Neural cell (in vitro differentiated cells): ENCODE results near the gene SH3TC1. TPM values are rescaled to one million over a fixed set of nuclear protein-coding genes. Genes with fewer than 3 reads are reported as not detected.

Experiments used
- H2AFZ ChIP-seq: fragments of 200-600, 300-800 bp; sonication (generic), shearing (Covaris generic); 2 replicates; pipeline ENCODE4 v1.6.0; 2014; ENCODE audit warnings: low read depth, mild to moderate bottlenecking, antibody characterized with exemption, low read length, moderate library complexity
- H3F3A ChIP-seq: fragments of 200-600 bp; shearing (Covaris generic); 2 replicates; pipeline ENCODE4 v1.6.1; 2016; ENCODE audit warnings: mild to moderate bottlenecking, moderate library complexity, mixed read lengths, antibody characterized with exemption, low read length; ENCODE audit not compliant: insufficient read depth, poor library complexity, severe bottlenecking
- H3K27ac ChIP-seq: fragments of 200-600, 300-800 bp; sonication (generic), shearing (Covaris generic); 2 replicates; pipeline ENCODE4 v1.5.1; 2014; ENCODE audit warnings: mild to moderate bottlenecking, low read length, moderate library complexity
- H3K27me3 ChIP-seq: fragments of 300-800, 200-600 bp; sonication (generic), shearing (Covaris generic); 2 replicates; pipeline ENCODE4 v1.6.0; 2014; ENCODE audit warnings: mild to moderate bottlenecking, low read depth, low read length, moderate library complexity; ENCODE audit not compliant: insufficient read depth
- H3K36me3 ChIP-seq: fragments of 300-800, 200-600 bp; sonication (generic), shearing (Covaris generic); 2 replicates; pipeline ENCODE4 v1.5.1; 2014; ENCODE audit warnings: mild to moderate bottlenecking, antibody characterized with exemption, low read length, moderate library complexity; ENCODE audit not compliant: insufficient read depth
- H3K4me2 ChIP-seq: fragments of 300-800, 200-600 bp; sonication (generic), shearing (Covaris generic); 2 replicates; pipeline ENCODE4 v1.6.0; 2014; ENCODE audit warnings: mild to moderate bottlenecking, low read length
- H3K4me3 ChIP-seq: fragments of 300-800, 200-600 bp; sonication (generic), shearing (Covaris generic); 2 replicates; pipeline ENCODE4 v1.5.1; 2014; ENCODE audit warnings: mild to moderate bottlenecking, low read length, moderate library complexity
- H3K79me2 ChIP-seq: fragments of 200-600 bp; shearing (Covaris generic); replicated peaks from 2 replicates; pipeline ENCODE4 v1.6.0; 2014; ENCODE audit warnings: mild to moderate bottlenecking, low read length, moderate library complexity; ENCODE audit not compliant: insufficient read depth
- H3K9ac ChIP-seq: fragments of 300-800, 200-600 bp; sonication (generic), shearing (Covaris generic); 2 replicates; pipeline ENCODE4 v1.6.1; 2016; ENCODE audit warnings: mild to moderate bottlenecking, low read length, mixed read lengths
- H3K9me2 ChIP-seq: fragments of 200-600 bp; shearing (Covaris generic); 2 replicates; pipeline ENCODE4 v1.6.1; 2016; ENCODE audit warnings: mild to moderate bottlenecking, low read length, mixed read lengths; ENCODE audit not compliant: insufficient read depth
- H3K9me3 ChIP-seq: fragments of 200-600, 300-800 bp; sonication (generic), shearing (Covaris generic); 2 replicates; pipeline ENCODE4 v1.6.1; 2016; ENCODE audit warnings: mild to moderate bottlenecking, mixed run types, low read length, moderate library complexity, mixed read lengths
- H4K20me1 ChIP-seq: fragments of 200-600 bp; shearing (Covaris generic); 2 replicates; pipeline ENCODE4 v1.6.1; 2016; ENCODE audit warnings: mild to moderate bottlenecking, mixed run types; ENCODE audit not compliant: insufficient read depth
- CTCF ChIP-seq: fragments of 450-650 bp; IDR thresholded peaks from 2 replicates; pipeline ENCODE4 v1.5.1; 2014; ENCODE audit warnings: antibody characterized with exemption, mild to moderate bottlenecking, moderate library complexity; ENCODE audit not compliant: poor library complexity, severe bottlenecking
- EP300 ChIP-seq: fragments of 450-650 bp; conservative IDR thresholded peaks from 2 replicates; pipeline ENCODE4 v1.6.1; 2014; ENCODE audit warnings: antibody characterized with exemption, mild to moderate bottlenecking, moderate library complexity; ENCODE audit not compliant: poor library complexity, severe bottlenecking
- EZH2 ChIP-seq: fragments of 200-600, 300-800 bp; shearing (Covaris generic), sonication (generic); IDR thresholded peaks from 2 replicates; pipeline ENCODE4 v1.6.1; 2014; ENCODE audit warnings: antibody characterized with exemption, low read length, borderline replicate concordance, mild to moderate bottlenecking; ENCODE audit not compliant: insufficient read depth, poor library complexity, severe bottlenecking
- MXI1 ChIP-seq: fragments of 450-650 bp; conservative IDR thresholded peaks from 2 replicates; pipeline ENCODE4 v1.6.1; 2014; ENCODE audit warnings: antibody characterized with exemption, mild to moderate bottlenecking; ENCODE audit not compliant: poor library complexity, severe bottlenecking
- POLR2AphosphoS5 ChIP-seq: IDR thresholded peaks from 2 replicates; pipeline ENCODE4 v1.6.1; 2012
- RAD21 ChIP-seq: fragments of 450-650 bp; conservative IDR thresholded peaks from 2 replicates; pipeline ENCODE4 v1.6.1; 2014; ENCODE audit warnings: antibody characterized with exemption, mild to moderate bottlenecking, moderate library complexity
- REST ChIP-seq: IDR thresholded peaks from 2 replicates; pipeline ENCODE4 v1.6.1; 2012; ENCODE audit warnings: borderline replicate concordance
- SMC3 ChIP-seq: fragments of 450-650 bp; conservative IDR thresholded peaks from 2 replicates; pipeline ENCODE4 v1.6.1; 2014; ENCODE audit warnings: antibody characterized with exemption, mild to moderate bottlenecking, moderate library complexity; ENCODE audit not compliant: poor library complexity
- TAF1 ChIP-seq: IDR thresholded peaks from 2 replicates; pipeline ENCODE4 v1.6.1; 2012; ENCODE audit warnings: low read depth
- polyA plus RNA-seq: library from polyadenylated mRNA; depleted of rRNA; stranded (reverse); fragments of >200 nt; gene quantifications from 2 replicates; pipeline ENCODE4 v1.2.3, GENCODE V29; 2014

The SH3TC1 gene
- polyA plus RNA-seq, 1 donor from 2014 or later = not detected

- no peaks in the 10 kb centered on the region for H3K9me2 ChIP-seq
- H3K9me3 ChIP-seq = no peaks in the 10 kb centered on the region
- H3K27ac ChIP-seq = no peak overlapping the region
- H3K9ac ChIP-seq = no peak overlapping the region
- no peaks in the 10 kb centered on the region for H3F3A ChIP-seq
- no peak overlapping the region for H2AFZ ChIP-seq
- H4K20me1 ChIP-seq = no peaks in the 10 kb centered on the region
- TF ChIP-seq EZH2 (no peak), CTCF (no peak), REST (no peak), EP300 (no peak), SMC3 (no peak), POLR2AphosphoS5 (no peak), MXI1 (no peak), RAD21 (no peak), TAF1 (no peak)
- no peaks in the 10 kb centered on the region for H3K36me3 ChIP-seq
- H3K79me2 ChIP-seq = no peaks in the 10 kb centered on the region
- no peak overlapping the region for H3K4me3 ChIP-seq
- no peak overlapping the region for H3K4me2 ChIP-seq
- H3K27me3 ChIP-seq = no peaks in the 10 kb centered on the region
These were observed 34.8 kb downstream of the SH3TC1 start for GRCh38 chr4:8233672-8234484.

- no peak for TF ChIP-seq SMC3
- TF ChIP-seq EZH2 = no peak
- TF ChIP-seq EP300 = no peak
- TF ChIP-seq RAD21 = no peak
- TF ChIP-seq MXI1 = no peak
- no peak for TF ChIP-seq REST
- TF ChIP-seq POLR2AphosphoS5 = no peak
- no peak for TF ChIP-seq TAF1
- TF ChIP-seq CTCF = no peak
- H3K4me2 ChIP-seq = no peak overlapping the region
These were observed 35.6 kb downstream of the SH3TC1 start for GRCh38 chr4:8234715-8235114.

More at GRCh38 chr4:8234715-8235114, 35.6 kb downstream of the SH3TC1 start:
- H3K27ac ChIP-seq = no peak overlapping the region
- H3F3A ChIP-seq = no peaks in the 10 kb centered on the region
- no peaks in the 10 kb centered on the region for H3K36me3 ChIP-seq
- no peaks in the 10 kb centered on the region for H3K9me2 ChIP-seq
- H2AFZ ChIP-seq = no peak overlapping the region
- no peak overlapping the region for H3K4me3 ChIP-seq
- H3K27me3 ChIP-seq = no peaks in the 10 kb centered on the region
- H4K20me1 ChIP-seq = no peaks in the 10 kb centered on the region
- no peaks in the 10 kb centered on the region for H3K9me3 ChIP-seq
- H3K79me2 ChIP-seq = no peaks in the 10 kb centered on the region
- H3K9ac ChIP-seq = no peak overlapping the region
